Stimulated activated CD8-positive, alpha-beta memory T cell treated with anti-CD3 and anti-CD28 coated beads, Interleukin-4, amount 100 ng/mL, for 1 hour (primary cell): ENCODE results near the gene HTRA2.

Experiments
- DNase-seq, 2 donors: peaks; one replicate each; pipeline ENCODE4 v3.0.0-alpha.2; 2020; ENCODE audit warnings: low read depth in 2 of 2, low spot score in 1 of 2

HTRA2 gene

DNA sequence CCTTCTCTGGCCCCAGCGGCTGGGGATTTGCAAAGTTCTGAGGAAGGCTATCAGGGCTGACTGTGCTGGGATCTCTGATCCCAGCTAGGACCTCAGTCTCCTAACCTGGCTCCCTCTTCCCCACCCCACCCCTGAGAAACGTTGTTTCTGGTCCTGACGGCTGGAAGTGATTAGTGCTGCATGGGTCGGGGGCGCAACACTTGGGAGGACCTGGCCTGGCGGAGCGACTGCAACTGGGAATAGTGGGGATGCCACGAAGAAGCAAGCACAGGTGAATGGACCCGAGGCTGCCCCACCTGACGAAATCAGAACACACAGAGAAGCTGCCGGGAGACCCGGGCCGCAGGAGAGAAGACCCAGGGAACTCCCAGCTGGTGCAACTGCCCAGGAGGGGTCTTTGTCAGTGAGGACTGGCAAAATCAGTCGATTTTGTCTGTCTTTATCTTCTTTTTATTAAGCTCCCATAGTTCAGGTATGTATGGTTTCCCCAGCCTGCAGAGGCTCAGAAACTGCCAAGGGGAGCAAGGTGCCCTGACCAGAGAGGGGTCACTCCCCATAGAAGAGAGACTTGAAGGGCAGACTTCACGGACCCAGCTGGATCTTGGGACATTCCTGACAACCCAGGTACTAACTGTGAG lies 29.7 kb upstream of the HTRA2 start:
- DNase-seq = no peak

GRCh38 chr2:74500578-74500946 lies 29.2 kb upstream of the HTRA2 start:
- DNase-seq = no peak

DNA sequence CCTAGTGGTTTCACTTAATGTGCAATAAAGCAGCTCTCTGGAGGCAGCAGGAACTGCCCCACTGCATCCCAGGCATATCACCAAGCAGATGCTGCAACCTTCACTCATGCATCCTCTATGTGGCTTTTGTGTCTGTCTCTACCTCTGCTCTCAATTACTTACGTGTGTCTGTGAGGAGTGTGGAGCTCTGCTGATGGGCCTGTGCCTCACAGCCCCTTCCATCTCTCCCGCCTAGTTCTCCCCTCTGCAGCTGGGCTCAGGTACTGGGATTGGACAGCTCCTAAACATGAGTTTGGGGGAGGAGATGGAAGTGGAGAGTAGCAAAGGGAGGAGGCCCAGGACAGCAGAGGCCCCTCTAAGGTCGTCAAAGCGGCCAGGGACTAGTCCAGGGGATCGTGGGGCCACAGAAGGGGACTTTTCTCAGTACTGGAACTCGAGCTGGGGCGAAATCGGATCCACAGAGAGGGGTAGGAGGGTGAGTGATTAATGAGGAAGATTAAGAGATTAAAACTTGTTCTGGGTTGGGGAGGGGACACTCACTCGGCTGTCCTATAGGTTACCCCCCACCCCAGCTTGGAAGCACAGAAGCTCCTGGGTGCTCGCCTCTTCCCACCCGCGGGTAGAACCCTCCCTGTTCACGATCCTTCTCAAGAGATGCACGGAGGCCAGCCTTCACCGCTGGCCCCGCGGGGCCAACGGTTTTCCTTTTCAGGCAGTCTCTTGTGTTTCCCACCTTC lies 28.2 kb upstream of the HTRA2 start:
- no peak for DNase-seq

- DNase-seq = no peak
Observed at GRCh38 chr2:74502147-74502719, 27.5 kb upstream of the HTRA2 start.

DNA sequence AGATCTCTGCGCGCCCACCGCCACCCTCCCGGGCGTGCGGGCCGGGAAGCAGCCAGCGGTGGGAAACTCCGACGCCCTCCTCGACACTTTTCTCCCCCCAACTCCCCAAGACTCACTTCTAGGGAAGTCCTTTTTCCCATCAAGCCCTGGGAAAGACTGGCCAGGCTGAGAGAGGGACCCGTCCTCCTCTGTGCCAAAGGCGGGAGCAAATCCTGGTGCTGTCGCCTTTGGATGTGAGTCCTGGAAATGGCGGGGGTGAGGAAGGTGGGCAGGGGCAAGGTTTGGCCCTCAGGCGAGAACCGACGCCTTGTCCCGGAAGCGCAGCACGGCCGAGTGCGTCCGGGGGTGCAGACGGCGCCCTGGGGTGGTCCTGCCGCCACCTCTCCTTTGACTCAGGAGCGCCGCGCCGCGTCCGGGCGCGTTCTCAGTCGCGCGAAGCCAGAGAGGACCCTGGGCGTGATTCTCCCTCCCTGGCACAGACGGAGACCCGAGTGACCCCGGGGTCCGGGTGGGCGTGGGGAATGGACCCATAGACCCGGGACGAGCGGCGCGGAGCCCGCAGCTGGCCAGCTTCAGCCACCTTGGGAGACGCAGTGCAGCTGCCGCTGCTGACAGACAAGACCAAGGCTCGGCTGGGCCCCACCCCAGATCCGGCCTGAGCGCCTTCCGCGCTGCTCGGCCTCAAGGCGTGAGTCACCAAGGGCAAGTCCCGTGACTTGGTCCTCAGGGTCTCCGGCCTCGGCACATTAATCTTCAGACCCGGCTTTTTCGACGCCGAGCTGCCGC lies 26.8 kb upstream of the HTRA2 start:
- peak in 1 of 2 donors; percentile 30 for DNase-seq

GRCh38 chr2:74503506-74504475 lies 25.9 kb upstream of the HTRA2 start:
- no peak for DNase-seq

DNA sequence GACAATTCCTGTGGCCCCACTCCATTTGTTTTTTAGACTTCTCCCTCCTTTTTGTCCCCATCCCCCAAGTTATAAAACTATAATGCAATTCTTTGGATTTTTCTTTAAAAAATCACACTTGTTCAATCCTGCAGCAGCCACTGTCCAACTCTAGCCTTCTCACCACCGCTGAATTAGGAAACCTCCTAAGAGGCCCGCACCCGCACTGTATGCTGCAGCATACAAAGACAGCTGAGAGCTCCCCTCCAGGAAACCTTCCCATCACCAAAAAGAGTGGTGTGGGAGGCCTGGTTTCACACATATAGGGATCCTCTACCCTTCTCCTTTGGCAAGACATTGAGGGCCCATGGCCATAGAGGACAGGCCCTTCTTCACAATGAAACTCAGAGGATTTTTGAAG lies 25.1 kb upstream of the HTRA2 start:
- no peak for DNase-seq

- no peak for DNase-seq
Observed at GRCh38 chr2:74505448-74506246, 24.1 kb upstream of the HTRA2 start.

GRCh38 chr2:74507145-74507925 lies 22.4 kb upstream of the HTRA2 start, which contains the start of gene PCGF1:
PCGF1 (minus strand) TSS chr2:74507695; CDS start chr2:74507668, 27 bp downstream.
- peak; percentile 96 to 98 for DNase-seq

DNA sequence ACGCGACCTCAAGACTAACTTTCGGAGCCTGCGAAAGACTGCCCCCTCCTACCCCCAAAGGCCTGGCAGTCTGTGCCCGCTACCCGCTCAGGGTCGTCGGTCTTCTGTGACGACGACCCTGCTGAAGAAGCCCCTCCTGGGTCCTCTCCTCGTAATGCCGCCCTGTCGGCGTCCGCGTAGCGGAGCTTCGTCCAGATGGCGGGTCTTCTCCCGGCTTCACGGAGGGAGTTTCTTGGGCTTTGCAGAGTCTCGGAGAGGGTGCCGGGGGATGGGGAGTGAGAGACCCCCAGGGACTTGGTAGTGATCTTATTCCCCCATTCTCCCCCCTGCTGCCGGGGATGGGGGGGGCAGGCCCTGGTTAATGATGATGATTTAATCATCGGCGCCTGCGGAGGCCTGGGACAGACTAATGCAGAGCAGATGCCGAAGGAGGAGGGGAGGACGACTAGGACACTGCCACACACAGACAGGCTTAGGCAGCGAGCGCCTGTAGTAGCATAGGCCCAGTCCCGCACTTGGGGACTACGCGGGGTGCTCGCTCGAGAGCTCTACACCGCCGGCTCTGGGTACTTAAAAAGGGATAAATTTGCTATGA lies 21.7 kb upstream of the HTRA2 start:
- no peak for DNase-seq

GRCh38 chr2:74510272-74510671 lies 19.5 kb upstream of the HTRA2 start:
- DNase-seq = no peak

- no peak for DNase-seq
Observed at GRCh38 chr2:74511104-74511989, 18.4 kb upstream of the HTRA2 start.

DNA sequence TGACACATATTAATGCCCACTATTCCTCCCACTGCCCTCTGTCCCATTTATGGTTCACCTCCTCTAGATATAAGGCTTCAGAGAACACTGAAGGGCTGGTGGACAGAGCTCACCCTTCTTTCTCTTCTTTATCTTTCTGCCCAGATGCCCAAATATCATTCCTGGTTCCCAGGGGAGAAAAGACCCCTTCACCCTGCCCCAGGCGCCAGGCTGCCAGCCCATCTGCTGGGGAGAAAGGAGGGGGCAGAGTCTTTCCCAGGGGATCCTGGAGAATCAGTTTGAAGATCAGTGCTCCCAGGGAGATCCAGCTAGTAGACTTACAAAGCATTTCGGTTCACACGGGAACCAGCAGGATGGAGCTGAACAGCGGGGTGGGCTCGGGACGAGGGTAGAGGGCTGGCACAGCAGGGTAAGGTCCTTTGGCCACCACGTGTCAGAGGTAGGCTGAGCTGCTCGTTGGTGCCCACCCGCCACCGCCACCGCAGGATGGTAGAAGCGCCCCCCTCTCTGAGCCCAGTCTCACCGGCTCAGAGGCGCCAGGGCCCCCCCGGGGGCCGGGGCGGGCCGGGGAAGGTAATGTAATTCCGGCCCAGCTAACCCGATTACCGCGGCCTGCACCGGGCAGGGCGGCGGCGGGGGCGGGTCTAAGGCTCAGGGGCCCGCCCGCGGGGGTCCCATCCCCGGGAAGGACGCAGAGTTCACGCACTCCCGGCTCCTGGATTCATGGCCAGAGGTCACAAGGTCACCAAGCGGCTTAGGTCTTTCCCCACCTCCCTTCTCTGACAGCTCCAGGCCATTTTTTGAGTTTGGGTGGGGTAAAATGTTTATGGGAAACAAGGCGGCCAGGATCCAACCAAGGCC lies 16.8 kb upstream of the HTRA2 start:
- DNase-seq = no peak

DNA sequence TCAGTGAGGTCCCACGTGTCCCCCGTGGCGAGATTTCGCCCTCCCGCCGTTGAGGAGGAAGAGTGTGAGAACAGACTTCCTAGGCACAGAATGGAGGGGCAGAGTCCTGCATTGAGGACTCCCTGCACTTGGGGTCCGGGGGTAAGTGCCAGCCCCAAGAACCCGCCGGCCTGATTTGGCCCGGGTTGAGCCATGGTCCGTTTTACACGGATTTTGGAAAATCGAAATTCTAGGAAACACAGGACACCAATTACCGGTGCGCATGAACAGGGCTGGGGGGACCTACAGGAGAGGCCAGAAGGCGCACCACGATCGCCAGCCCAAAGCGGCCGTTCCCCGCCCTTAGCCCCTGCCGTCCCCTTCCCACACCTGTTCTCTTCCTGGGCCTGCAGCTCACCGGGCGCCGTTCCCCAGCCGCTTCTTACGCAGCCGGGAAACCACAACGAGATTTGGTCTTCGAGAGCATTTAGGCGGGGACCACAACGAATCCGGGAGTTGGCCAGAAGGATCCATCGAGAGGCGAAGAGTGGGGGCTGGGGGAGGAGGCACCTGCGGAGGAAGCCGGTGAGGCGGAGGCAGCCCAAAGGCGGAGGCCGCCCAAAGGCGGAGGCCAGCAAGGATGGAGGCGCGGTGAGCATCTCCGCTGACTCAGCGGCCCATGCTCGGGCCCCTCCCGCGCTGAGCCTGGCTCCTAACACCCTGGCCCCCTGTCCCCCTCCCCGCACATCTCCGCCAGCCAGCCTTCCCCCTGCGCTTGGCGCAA lies 15.9 kb upstream of the HTRA2 start:
- DNase-seq = no peak

DNA sequence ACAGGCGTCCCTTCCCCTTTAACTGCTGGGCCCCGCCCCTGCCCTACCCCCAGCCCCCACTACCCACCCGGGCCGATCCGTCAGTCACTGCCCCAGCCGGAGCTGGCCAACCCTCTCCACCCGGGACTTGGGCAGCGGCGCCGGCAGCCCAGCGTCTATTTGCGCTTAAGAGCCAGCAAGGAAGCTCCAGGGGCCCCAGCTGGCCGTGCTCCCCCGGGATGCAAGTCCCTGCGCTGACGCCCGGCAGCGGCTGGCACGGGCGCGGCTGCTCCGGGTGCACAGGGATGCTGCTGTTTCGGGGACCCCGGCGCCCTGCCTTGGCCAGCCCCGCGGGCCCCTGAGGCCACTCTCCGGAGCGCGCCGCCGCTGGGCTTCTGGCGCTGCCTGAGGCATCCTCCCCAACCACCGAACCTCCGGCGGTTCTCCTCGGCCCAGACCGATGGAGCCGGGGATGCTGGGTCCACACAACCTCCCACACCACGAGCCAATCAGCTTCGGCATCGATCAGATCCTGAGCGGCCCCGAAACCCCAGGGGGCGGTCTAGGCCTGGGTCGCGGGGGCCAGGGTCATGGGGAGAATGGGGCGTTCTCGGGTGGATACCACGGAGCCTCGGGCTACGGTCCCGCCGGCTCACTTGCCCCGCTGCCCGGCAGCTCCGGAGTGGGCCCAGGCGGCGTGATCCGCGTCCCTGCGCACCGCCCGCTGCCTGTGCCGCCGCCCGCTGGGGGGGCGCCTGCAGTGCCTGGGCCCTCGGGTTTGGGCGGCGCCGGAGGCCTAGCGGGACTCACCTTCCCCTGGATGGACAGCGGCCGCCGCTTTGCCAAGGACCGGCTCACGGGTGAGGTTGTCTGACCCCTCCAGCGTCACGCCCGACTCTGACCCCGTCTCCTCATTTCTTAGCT lies 15.1 kb upstream of the HTRA2 start, which contains the start of gene TLX2:
TLX2 (plus strand) TSS at position 83 of the 903 bp plus-strand sequence; CDS start at position 440, 357 bp downstream.
- DNase-seq = no peak
